HUDEP-2 (cell line): ENCODE data around the gene NDUFV3.
"Not testable (repeated sequence)": the region's sequence is repeated elsewhere in the genome, so short reads cannot be mapped to it uniquely, and the experiment has no call there.

Source experiments
- DNase-seq, 76 experiments: peaks; one replicate each; lab custom pipeline; 2025; ENCODE audit not compliant: unreplicated experiment in 76 of 76; lab: John Stamatoyannopoulos, UW

NDUFV3 gene

GRCh38 chr21:42883921-42884320 lies 9.2 kb upstream of the NDUFV3 start:
- DNase-seq: no peak

GRCh38 chr21:42887326-42887725 lies 5.8 kb upstream of the NDUFV3 start:
- DNase-seq: no peak

- DNase-seq: peak in 6 of 76 experiments; percentile 41 to 86 (median 72)
Measured at GRCh38 chr21:42892582-42892930, 553 bp upstream of the NDUFV3 start.

GRCh38 chr21:42900446-42900845 lies 7.3 kb downstream of the NDUFV3 start:
- DNase-seq: no peak

- no peak for DNase-seq
Measured at GRCh38 chr21:42903817-42904216, 10.7 kb downstream of the NDUFV3 start.

- no peak for DNase-seq
Measured at GRCh38 chr21:42905195-42905594, 12.1 kb downstream of the NDUFV3 start.

- DNase-seq: no peak
Measured at GRCh38 chr21:42906233-42906632, 13.1 kb downstream of the NDUFV3 start.

GRCh38 chr21:42908484-42908883 lies 15.4 kb downstream of the NDUFV3 start:
- not testable (repeated sequence) for DNase-seq

GRCh38 chr21:42911920-42912319 lies 18.8 kb downstream of the NDUFV3 start:
- DNase-seq: not testable (repeated sequence)

GRCh38 chr21:42913476-42913875 lies 20.4 kb downstream of the NDUFV3 start:
- DNase-seq: no peak

- no peak for DNase-seq
Measured at GRCh38 chr21:42918291-42918690, 25.2 kb downstream of the NDUFV3 start.

GRCh38 chr21:42921927-42922326 lies 28.8 kb downstream of the NDUFV3 start:
- peak in 73 of 76 experiments; percentile 23 to 91 (median 58) for DNase-seq

- no peak for DNase-seq
Measured at GRCh38 chr21:42922918-42923317, 29.8 kb downstream of the NDUFV3 start.

GRCh38 chr21:42923553-42924432 lies 30.7 kb downstream of the NDUFV3 start:
- peak in 74 of 76 experiments; percentile 44 to 94 (median 82) for DNase-seq

GRCh38 chr21:42924433-42924751 lies 31.3 kb downstream of the NDUFV3 start:
- no peak for DNase-seq

- no peak for DNase-seq
Measured at GRCh38 chr21:42925114-42925926, 32.2 kb downstream of the NDUFV3 start, which contains the start of gene ERVH48-1. Gene ERVH48-1 (minus strand): TSS chr21:42925630. CDS start chr21:42919006, 6,624 bp downstream.

GRCh38 chr21:42927474-42928200 lies 34.5 kb downstream of the NDUFV3 start:
- not testable (repeated sequence) for DNase-seq

GRCh38 chr21:42929969-42930368 lies 36.9 kb downstream of the NDUFV3 start:
- no peak for DNase-seq

GRCh38 chr21:42931560-42932235 lies 38.6 kb downstream of the NDUFV3 start:
- DNase-seq: no peak

GRCh38 chr21:42932378-42933136 lies 39.4 kb downstream of the NDUFV3 start:
- DNase-seq: not testable (repeated sequence)
